ENCODE data around the gene PRR5.

GRCh38 chr22:44710474-44711240 is 8.7 kb downstream of the PRR5 start:
- TF ChIP-seq TAF1 (IDR thresholded peaks at IDR 0.05; ENCODE audit: borderline replicate concordance, insufficient read depth, low read length) (no peak), SIN3A (IDR thresholded peaks at IDR 0.05; ENCODE audit: borderline replicate concordance, insufficient read depth, low read length) (no peak)
